KMS-11 (cell line): ENCODE results near the gene ADAMTS8.

Experiments
- H2AFZ ChIP-seq: fragments of 200-600 bp; sonication (generic); 2 replicates; pipeline ENCODE4 v1.6.1; 2016; ENCODE audit warnings: antibody characterized with exemption, mixed run types, low read depth
- H3K27ac ChIP-seq: fragments of 200-600 bp; sonication (generic); 2 replicates; pipeline ENCODE4 v1.6.1; 2016; ENCODE audit warnings: mild to moderate bottlenecking, mixed run types
- H3K27me3 ChIP-seq: fragments of 200-600 bp; sonication (generic); 2 replicates; pipeline ENCODE4 v1.6.1; 2017; ENCODE audit warnings: mild to moderate bottlenecking, low read depth, mixed run types, moderate library complexity; ENCODE audit not compliant: insufficient read depth
- H3K36me3 ChIP-seq: fragments of 200-600 bp; sonication (generic); 2 replicates; pipeline ENCODE4 v1.6.1; 2017; ENCODE audit warnings: mild to moderate bottlenecking, mixed run types; ENCODE audit not compliant: insufficient read depth
- H3K4me1 ChIP-seq: fragments of 200-600 bp; sonication (generic); 2 replicates; pipeline ENCODE4 v1.6.1; 2016; ENCODE audit warnings: mild to moderate bottlenecking, low read depth, mixed run types; ENCODE audit not compliant: poor library complexity, severe bottlenecking
- H3K4me2 ChIP-seq: fragments of 200-600 bp; sonication (generic); 2 replicates; pipeline ENCODE4 v1.7.0; 2016; ENCODE audit warnings: mild to moderate bottlenecking, mixed run types
- H3K4me3 ChIP-seq: fragments of 200-600 bp; sonication (generic); IDR thresholded peaks from 2 replicates; pipeline ENCODE4 v1.6.1; 2017; ENCODE audit warnings: low read depth, low read length, mixed read lengths; ENCODE audit not compliant: insufficient read depth
- H3K79me2 ChIP-seq: fragments of 200-600 bp; sonication (generic); 2 replicates; pipeline ENCODE4 v1.6.1; 2016; ENCODE audit warnings: low read depth, mixed run types; ENCODE audit not compliant: insufficient read depth
- H3K9ac ChIP-seq: fragments of 200-600 bp; sonication (generic); 2 replicates; pipeline ENCODE4 v1.6.1; 2016; ENCODE audit warnings: mild to moderate bottlenecking, mixed run types
- H4K20me1 ChIP-seq: fragments of 200-600 bp; sonication (generic); 2 replicates; pipeline ENCODE4 v1.6.1; 2016; ENCODE audit warnings: mild to moderate bottlenecking, mixed run types; ENCODE audit not compliant: insufficient read depth
- TF ChIP-seq, protein P1 (sequence below): fragments of 200-600 bp; sonication (generic); conservative IDR thresholded peaks from 2 replicates; pipeline ENCODE4 v1.6.1; 2017; ENCODE audit warnings: low read depth, mild to moderate bottlenecking, antibody characterized with exemption, low read length, moderate library complexity, mixed read lengths

Gene ADAMTS8

DNA sequence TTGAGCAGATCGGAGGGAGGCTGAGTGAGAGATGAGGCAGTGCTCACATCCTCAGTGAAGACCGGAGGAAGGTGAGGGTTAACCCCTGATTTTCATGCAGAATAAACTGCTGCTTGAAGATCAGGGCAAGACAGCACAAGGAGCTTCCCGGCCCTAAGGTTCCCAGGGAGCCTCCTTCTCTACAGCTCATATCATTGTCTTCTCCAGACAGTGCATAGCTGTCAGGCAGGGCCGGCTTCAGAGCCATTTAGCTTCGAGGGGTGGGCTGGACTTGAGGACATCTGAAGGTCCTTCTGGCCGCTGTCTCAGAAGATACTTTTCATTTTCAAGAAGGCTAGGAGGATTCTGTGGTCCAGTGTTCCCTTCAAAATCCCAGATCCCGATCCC is 7.2 kb downstream of the ADAMTS8 start:
- no peaks in the 10 kb centered on the region for H3K27me3 ChIP-seq

DNA sequence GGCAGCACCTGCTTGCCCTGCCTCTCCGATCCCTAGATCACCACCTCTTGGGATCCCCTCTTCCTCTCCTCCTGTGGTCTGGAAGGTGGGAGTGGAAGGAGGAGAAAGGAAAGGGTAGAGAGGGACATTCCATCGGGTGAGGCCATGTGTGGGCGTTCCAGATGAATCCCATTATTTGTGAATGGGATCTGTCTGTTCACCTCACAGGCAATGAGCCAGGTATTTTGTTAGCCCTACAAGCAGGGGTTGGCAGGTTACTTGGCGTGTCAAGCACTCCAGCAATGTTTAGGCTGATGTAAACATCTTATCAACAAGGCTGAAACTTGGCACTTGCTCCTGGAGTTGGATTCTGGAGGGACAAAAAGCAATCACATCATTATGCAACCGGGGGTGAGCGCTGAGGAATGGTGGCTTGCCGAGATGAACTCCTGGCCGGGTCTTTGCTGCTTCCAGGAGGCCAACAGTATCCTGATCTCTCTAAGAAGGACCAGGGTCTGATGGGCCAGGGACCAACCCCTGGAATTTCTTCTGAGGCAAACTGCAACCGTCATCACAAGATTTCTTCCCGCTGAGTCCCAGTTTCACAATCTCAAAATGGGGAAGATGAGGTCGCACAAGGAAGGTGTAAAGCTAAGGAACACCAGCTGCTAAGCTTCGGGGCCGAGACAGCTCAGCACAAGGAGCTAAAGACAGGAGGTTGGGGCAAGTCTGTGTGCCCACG is 7.8 kb downstream of the ADAMTS8 start:
- Histone ChIP-seq H3K36me3 (no peaks in the 10 kb centered on the region), H3K27ac (no peak overlapping the region), H4K20me1 (no peaks in the 10 kb centered on the region), H2AFZ (no peak overlapping the region), H3K4me3 (no peak overlapping the region), H3K9ac (no peak overlapping the region), H3K79me2 (no peaks in the 10 kb centered on the region), H3K27me3 (no peaks in the 10 kb centered on the region), H3K4me2 (no peak overlapping the region), H3K4me1 (no peaks in the 10 kb centered on the region)
- TF ChIP-seq, protein P1, sequence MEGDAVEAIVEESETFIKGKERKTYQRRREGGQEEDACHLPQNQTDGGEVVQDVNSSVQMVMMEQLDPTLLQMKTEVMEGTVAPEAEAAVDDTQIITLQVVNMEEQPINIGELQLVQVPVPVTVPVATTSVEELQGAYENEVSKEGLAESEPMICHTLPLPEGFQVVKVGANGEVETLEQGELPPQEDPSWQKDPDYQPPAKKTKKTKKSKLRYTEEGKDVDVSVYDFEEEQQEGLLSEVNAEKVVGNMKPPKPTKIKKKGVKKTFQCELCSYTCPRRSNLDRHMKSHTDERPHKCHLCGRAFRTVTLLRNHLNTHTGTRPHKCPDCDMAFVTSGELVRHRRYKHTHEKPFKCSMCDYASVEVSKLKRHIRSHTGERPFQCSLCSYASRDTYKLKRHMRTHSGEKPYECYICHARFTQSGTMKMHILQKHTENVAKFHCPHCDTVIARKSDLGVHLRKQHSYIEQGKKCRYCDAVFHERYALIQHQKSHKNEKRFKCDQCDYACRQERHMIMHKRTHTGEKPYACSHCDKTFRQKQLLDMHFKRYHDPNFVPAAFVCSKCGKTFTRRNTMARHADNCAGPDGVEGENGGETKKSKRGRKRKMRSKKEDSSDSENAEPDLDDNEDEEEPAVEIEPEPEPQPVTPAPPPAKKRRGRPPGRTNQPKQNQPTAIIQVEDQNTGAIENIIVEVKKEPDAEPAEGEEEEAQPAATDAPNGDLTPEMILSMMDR, result no peak

More for the DNA sequence above, 7.2 kb downstream of the ADAMTS8 start:
- Histone ChIP-seq H2AFZ (no peak overlapping the region), H3K79me2 (no peaks in the 10 kb centered on the region), H3K9ac (no peak overlapping the region), H3K4me1 (no peaks in the 10 kb centered on the region), H4K20me1 (no peaks in the 10 kb centered on the region), H3K4me3 (no peak overlapping the region), H3K27ac (no peak overlapping the region), H3K36me3 (no peaks in the 10 kb centered on the region), H3K4me2 (no peak overlapping the region)
- TF ChIP-seq, protein P1, result no peak

DNA sequence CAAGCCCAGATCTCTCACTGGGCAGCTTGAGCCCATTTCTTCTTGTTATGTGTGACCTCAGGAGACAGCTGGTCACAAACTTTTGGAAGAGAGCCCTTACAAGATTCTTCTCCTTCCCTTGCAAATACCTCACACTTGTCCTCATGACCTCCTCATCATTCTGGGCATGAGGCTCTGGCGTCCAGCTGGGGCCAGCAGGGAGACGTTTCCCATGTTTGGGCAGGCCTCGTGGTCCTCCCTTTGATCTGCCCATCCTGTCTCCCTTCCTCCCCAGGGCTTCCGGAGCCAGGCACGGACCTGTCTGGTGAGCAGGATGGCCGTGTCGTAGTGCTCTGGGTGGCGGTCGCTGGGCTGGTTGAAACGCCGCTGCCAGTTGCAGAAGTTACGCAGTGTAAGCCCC is 9.7 kb downstream of the ADAMTS8 start:
- Histone ChIP-seq H3K36me3 (no peaks in the 10 kb centered on the region), H3K4me2 (no peak overlapping the region), H3K27me3 (no peaks in the 10 kb centered on the region), H3K27ac (no peak overlapping the region), H3K4me3 (no peak overlapping the region), H3K4me1 (no peaks in the 10 kb centered on the region), H3K9ac (no peak overlapping the region), H2AFZ (no peak overlapping the region), H3K79me2 (no peaks in the 10 kb centered on the region), H4K20me1 (no peaks in the 10 kb centered on the region)
- TF ChIP-seq, protein P1, result no peak

DNA sequence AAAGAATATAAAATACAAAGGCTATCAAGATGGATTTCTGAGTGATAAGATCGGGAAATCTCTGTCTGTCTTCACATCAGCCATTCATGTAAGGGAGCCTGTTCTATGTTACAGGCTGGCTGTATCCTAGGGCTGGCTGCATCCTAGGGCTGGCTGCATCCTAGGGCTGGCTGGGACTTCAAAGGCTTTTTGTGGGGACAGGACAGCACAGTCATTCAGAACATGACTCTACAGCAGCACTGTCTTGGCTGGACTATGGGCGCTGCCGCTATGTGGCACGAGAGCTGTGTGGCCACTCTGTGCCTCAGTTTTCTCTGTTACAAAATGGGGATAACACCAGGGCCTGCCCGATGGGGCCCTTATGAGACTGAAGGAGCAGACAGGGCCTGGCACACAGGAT is 10.2 kb downstream of the ADAMTS8 start:
- H3K4me2 ChIP-seq, result no peak overlapping the region
- no peaks in the 10 kb centered on the region for H3K4me1 ChIP-seq
- no peaks in the 10 kb centered on the region for H3K27me3 ChIP-seq
- H3K36me3 ChIP-seq, result no peaks in the 10 kb centered on the region
- no peak overlapping the region for H3K9ac ChIP-seq
- no peak overlapping the region for H3K4me3 ChIP-seq
- no peak overlapping the region for H2AFZ ChIP-seq
- H4K20me1 ChIP-seq, result no peaks in the 10 kb centered on the region
- TF ChIP-seq, protein P1, result no peak
- no peak overlapping the region for H3K27ac ChIP-seq
- H3K79me2 ChIP-seq, result no peaks in the 10 kb centered on the region
